Panc1 (cell line): Measurements from ENCODE around the gene SOSTDC1. TPM values are rescaled to one million over a fixed set of nuclear protein-coding genes. Genes with fewer than 3 reads are reported as not detected.

Source experiments
- ATAC-seq: fragments of 200-7000 bp; cut with Tn5 transposase; 2 replicates; pipeline ENCODE4 v1.9.1; 2020; ENCODE audit warnings: mild to moderate bottlenecking, moderate library complexity
- BruUV-seq: library from RNA; stranded (reverse); fragments of 400-500 nt; replicated peaks from 2 replicates; lab custom pipeline; 2021; lab: Mats Ljungman, UMichigan
- CTCF ChIA-PET: fragments of 300-600 bp; sonication (Branson Sonifier 250); formaldehyde crosslinking; loops from one replicate; lab custom pipeline; 2022; ENCODE audit warnings: antibody characterized with exemption; lab: Charles Lee
- POLR2A ChIA-PET: fragments of 300-600 bp; sonication (Branson Sonifier 250); formaldehyde crosslinking; loops from one replicate; lab custom pipeline; 2022; ENCODE audit warnings: antibody characterized with exemption; lab: Charles Lee
- DNase-seq: peaks from one replicate; pipeline ENCODE4 v3.0.0-alpha.2; 2010; ENCODE audit warnings: low read depth, low spot score
- H3K27ac ChIP-seq: 2 replicates; pipeline ENCODE4 v1.5.1; 2011; ENCODE audit warnings: mild to moderate bottlenecking, low read length, inconsistent platforms
- H3K27me3 ChIP-seq: fragments of 200-500 bp; sonication (Bioruptor generic); 2 replicates; pipeline ENCODE4 v1.6.0; 2014; ENCODE audit warnings: low read length, inconsistent platforms; ENCODE audit not compliant: control insufficient read depth, insufficient read depth
- H3K36me3 ChIP-seq: fragments of 200-500 bp; sonication (Bioruptor generic); 2 replicates; pipeline ENCODE4 v1.5.1; 2014; ENCODE audit warnings: inconsistent platforms, mild to moderate bottlenecking, low read length, moderate library complexity; ENCODE audit not compliant: control insufficient read depth, insufficient read depth
- H3K4me1 ChIP-seq: 2 replicates; pipeline ENCODE4 v1.5.1; 2011; ENCODE audit warnings: inconsistent platforms, mild to moderate bottlenecking, low read length, moderate library complexity; ENCODE audit not compliant: control insufficient read depth, insufficient read depth
- H3K4me3 ChIP-seq, 2 experiments: 2 replicates each; pipeline ENCODE4 v1.5.1; 2011 to 2012; ENCODE audit warnings: low read depth in 2 of 2, low read length in 2 of 2, mild to moderate bottlenecking in 2 of 2, inconsistent platforms in 1 of 2, moderate library complexity in 1 of 2
- H3K9me3 ChIP-seq: fragments of 200-500 bp; sonication (Bioruptor generic); 2 replicates; pipeline ENCODE4 v1.5.1; 2014; ENCODE audit warnings: low read depth, mild to moderate bottlenecking, inconsistent platforms, low read length, moderate library complexity; ENCODE audit not compliant: control insufficient read depth, insufficient read depth
- POLR2AphosphoS5 ChIP-seq: IDR thresholded peaks from 2 replicates; pipeline ENCODE4 v1.6.1; 2012; ENCODE audit warnings: mild to moderate bottlenecking, low read depth, low read length, moderate library complexity
- SIN3A ChIP-seq: IDR thresholded peaks from 2 replicates; pipeline ENCODE4 v1.6.1; 2012; ENCODE audit warnings: low read depth, mild to moderate bottlenecking, low read length, moderate library complexity, borderline replicate concordance; ENCODE audit not compliant: insufficient read depth
- TCF7L2 ChIP-seq: IDR thresholded peaks from 2 replicates; pipeline ENCODE4 v1.6.1; 2011; ENCODE audit warnings: mild to moderate bottlenecking, low read depth, low read length, inconsistent platforms
- in situ Hi-C: cut with HindIII; loops from 2 replicates; pipeline ENCODE4 v1.10.0; 2016; ENCODE audit warnings: low sequenced_read_pairs, low pct_unique_long_range_greater_than_20kb
- intact Hi-C: fragments of 100-400 bp; cut with micrococcal nuclease; formaldehyde crosslinking; loops from one replicate; pipeline ENCODE4 v1.10.0; 2022; ENCODE audit not compliant: unreplicated experiment
- total RNA-seq: library from RNA; stranded (reverse); gene quantifications from one replicate; pipeline ENCODE4 v1.2.1, GENCODE V29; 2021; ENCODE audit not compliant: unreplicated experiment
- TF ChIP-seq, protein P1 (sequence below), 2 experiments: IDR thresholded peaks; 2 replicates each; pipeline ENCODE4 v1.6.1; 2011 to 2012; ENCODE audit warnings: low read depth in 2 of 2, control low read depth in 1 of 2, low read length in 1 of 2, mild to moderate bottlenecking in 1 of 2, moderate library complexity in 1 of 2; ENCODE audit not compliant: insufficient read depth in 1 of 2
- TF ChIP-seq, protein P2 (sequence below): fragments of 450-650 bp; IDR thresholded peaks from 2 replicates; pipeline ENCODE4 v1.5.1; 2017; ENCODE audit warnings: mild to moderate bottlenecking

The SOSTDC1 gene
- total RNA-seq, 1 experiment from 2014 or later: not detected

DNA sequence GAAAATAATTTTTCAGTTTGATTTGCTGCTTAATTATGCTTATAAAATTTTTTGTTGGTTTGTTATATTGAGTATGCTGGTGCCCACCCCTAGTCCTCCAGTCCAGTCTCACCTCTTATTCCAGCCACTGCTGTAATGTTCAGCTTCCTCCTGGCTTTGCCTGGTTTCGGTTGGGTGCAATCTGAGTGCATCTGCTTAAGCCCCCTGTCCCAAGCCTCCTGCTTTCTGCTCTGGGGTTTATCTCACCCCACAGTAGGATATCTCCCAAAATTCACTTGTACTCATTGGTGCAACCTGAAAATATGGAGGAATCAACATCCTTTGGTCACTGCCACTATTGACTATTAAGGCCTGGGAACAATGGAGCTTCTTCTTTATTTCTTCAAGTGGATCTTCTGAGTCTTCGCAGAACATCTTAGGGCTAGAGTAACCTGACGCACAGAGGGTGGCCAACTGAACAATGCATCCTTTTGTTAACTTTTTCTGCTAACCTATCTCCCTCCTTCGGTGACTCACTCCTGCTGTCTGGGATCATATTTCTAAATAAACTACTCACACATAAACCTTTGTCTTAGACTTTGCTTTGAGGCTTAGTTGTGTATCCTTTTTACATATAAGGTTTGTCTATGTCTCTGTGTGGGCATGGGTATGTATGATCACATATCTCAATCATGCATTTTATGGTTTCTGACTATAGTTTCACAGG lies 19.1 kb upstream of the SOSTDC1 start:
- CTCF ChIA-PET: no interaction called here
- Histone ChIP-seq H3K4me1 (peaks cover 13% of the 10 kb centered on the region), H3K9me3 (no peaks in the 10 kb centered on the region), H3K4me3 (no peak overlapping the region), H3K27ac (no peak overlapping the region), H3K36me3 (no peaks in the 10 kb centered on the region), H3K27me3 (no peaks in the 10 kb centered on the region)
- intact Hi-C loops: no loop called here
- TF ChIP-seq, protein P1, sequence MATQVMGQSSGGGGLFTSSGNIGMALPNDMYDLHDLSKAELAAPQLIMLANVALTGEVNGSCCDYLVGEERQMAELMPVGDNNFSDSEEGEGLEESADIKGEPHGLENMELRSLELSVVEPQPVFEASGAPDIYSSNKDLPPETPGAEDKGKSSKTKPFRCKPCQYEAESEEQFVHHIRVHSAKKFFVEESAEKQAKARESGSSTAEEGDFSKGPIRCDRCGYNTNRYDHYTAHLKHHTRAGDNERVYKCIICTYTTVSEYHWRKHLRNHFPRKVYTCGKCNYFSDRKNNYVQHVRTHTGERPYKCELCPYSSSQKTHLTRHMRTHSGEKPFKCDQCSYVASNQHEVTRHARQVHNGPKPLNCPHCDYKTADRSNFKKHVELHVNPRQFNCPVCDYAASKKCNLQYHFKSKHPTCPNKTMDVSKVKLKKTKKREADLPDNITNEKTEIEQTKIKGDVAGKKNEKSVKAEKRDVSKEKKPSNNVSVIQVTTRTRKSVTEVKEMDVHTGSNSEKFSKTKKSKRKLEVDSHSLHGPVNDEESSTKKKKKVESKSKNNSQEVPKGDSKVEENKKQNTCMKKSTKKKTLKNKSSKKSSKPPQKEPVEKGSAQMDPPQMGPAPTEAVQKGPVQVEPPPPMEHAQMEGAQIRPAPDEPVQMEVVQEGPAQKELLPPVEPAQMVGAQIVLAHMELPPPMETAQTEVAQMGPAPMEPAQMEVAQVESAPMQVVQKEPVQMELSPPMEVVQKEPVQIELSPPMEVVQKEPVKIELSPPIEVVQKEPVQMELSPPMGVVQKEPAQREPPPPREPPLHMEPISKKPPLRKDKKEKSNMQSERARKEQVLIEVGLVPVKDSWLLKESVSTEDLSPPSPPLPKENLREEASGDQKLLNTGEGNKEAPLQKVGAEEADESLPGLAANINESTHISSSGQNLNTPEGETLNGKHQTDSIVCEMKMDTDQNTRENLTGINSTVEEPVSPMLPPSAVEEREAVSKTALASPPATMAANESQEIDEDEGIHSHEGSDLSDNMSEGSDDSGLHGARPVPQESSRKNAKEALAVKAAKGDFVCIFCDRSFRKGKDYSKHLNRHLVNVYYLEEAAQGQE (IDR thresholded peaks at IDR 0.05; ENCODE audit: insufficient read depth in 1 of 2, low read depth in 2 of 2, low read length in 1 of 2): no peak
- no peak for TF ChIP-seq SIN3A
- TF ChIP-seq, protein P2, sequence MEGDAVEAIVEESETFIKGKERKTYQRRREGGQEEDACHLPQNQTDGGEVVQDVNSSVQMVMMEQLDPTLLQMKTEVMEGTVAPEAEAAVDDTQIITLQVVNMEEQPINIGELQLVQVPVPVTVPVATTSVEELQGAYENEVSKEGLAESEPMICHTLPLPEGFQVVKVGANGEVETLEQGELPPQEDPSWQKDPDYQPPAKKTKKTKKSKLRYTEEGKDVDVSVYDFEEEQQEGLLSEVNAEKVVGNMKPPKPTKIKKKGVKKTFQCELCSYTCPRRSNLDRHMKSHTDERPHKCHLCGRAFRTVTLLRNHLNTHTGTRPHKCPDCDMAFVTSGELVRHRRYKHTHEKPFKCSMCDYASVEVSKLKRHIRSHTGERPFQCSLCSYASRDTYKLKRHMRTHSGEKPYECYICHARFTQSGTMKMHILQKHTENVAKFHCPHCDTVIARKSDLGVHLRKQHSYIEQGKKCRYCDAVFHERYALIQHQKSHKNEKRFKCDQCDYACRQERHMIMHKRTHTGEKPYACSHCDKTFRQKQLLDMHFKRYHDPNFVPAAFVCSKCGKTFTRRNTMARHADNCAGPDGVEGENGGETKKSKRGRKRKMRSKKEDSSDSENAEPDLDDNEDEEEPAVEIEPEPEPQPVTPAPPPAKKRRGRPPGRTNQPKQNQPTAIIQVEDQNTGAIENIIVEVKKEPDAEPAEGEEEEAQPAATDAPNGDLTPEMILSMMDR: no peak
- no peak for TF ChIP-seq POLR2AphosphoS5
- no peak for TF ChIP-seq TCF7L2
- BruUV-seq: no TSS peak
- POLR2A ChIA-PET: no interaction called here
- DNase-seq (peak; percentile 67), ATAC-seq (peak; percentile 95)
- in situ Hi-C loops: no loop called here

DNA sequence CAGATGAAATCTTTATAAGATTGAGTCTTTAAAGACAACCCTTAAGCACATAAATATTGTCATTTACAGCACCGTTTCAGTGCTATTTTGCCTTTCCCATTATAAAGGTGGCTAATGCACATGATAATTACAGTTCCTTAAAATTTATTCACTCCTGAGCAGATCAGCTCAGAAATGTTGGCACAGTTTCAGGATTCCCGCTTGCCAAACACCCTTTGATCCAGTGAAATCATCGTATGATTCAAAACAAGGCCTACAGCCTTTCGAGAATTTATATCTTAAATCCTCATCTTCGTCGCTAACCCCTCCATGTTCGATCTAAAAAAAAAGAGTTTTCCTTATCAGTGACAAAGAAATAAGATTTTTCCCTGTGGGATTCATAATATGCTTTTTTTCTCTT lies 14.1 kb upstream of the SOSTDC1 start:
- intact Hi-C loops (no loop called here), in situ Hi-C loops (no loop called here)
- CTCF ChIA-PET: no interaction called here
- BruUV-seq: no TSS peak
- Histone ChIP-seq H3K4me1 (peaks cover 3% of the 10 kb centered on the region; the same call in 1 of the 2 replicates), H3K36me3 (no peaks in the 10 kb centered on the region), H3K27me3 (no peaks in the 10 kb centered on the region), H3K4me3 (no peak overlapping the region), H3K9me3 (no peaks in the 10 kb centered on the region), H3K27ac (no peak overlapping the region)
- ATAC-seq: no peak
- no peak for DNase-seq
- no peak for TF ChIP-seq TCF7L2
- TF ChIP-seq, protein P2: no peak
- TF ChIP-seq, protein P1 (IDR thresholded peaks at IDR 0.05; ENCODE audit: insufficient read depth in 1 of 2, low read depth in 2 of 2, low read length in 1 of 2): no peak
- no peak for TF ChIP-seq SIN3A
- TF ChIP-seq POLR2AphosphoS5: no peak
- POLR2A ChIA-PET: no interaction called here
